Astrocyte of the spinal cord (primary cell): ENCODE data around the gene PXT1.
"Not testable (repeated sequence)": the region's sequence is repeated elsewhere in the genome, so short reads cannot be mapped to it uniquely, and the experiment has no call there.

Source experiments
- DNase-seq: peaks from one replicate; pipeline ENCODE4 v3.0.0; 2011; ENCODE audit warnings: low read depth, low spot score
- H3K4me3 ChIP-seq: 2 replicates; pipeline ENCODE4 v1.5.1; 2011; ENCODE audit warnings: low read depth, mild to moderate bottlenecking, low read length, moderate library complexity
- CTCF ChIP-seq: IDR thresholded peaks from 2 replicates; pipeline ENCODE4 v1.5.1; 2012; ENCODE audit warnings: low read depth, mild to moderate bottlenecking, low read length, inconsistent platforms
- in situ Hi-C: cut with HindIII; loops from 2 replicates; pipeline ENCODE4 v1.10.0; 2017; ENCODE audit warnings: low sequenced_read_pairs

The PXT1 gene

GRCh38 chr6:36367743-36368142 is 74.9 kb downstream of the PXT1 start:
- no peak for DNase-seq
- no peak overlapping the region for H3K4me3 ChIP-seq
- TF ChIP-seq CTCF, result no peak
- in situ Hi-C loops, result no loop called here

DNA sequence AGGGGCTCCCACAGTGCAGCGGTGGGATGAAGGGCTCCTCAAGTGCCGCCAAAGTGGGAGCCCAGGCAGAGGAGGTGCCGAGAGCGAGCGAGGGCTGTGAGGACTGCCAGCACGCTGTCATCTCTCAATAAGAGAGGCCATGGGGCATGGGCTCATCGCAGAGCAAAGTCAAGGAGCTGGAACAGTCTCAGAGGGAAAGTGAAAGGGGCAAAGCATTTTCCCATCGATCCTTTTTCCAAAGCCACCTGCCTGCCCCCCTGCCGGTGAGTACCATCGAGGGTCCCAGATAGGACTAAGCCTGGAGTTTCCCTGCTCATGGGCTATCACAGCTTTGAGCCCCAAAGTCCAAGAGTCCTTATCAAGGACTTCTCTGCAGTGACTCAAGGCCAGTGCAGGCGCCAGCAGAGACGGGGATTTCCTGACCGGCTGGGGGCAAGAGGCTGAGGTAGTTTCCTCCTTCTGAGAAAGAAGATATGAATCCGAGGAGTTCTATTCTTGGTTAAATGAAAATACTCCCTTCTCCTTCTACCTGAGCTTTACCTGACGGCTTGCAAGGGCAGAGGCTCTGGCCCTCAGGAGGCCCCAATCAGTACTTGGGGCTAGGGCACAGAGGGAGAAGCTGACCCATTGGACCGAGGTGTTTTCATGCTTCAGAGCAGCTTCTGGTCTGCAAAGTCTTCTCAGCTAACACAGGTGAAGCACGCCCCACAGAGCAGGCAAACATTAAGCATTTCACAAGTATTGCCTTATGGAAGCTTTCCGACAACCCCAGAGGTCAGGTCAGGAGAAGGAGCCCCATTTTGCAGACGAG is 77.8 kb downstream of the PXT1 start:
- in situ Hi-C loops, result no loop called here
- no peak for TF ChIP-seq CTCF
- no peak for DNase-seq
- H3K4me3 ChIP-seq, result no peak overlapping the region

DNA sequence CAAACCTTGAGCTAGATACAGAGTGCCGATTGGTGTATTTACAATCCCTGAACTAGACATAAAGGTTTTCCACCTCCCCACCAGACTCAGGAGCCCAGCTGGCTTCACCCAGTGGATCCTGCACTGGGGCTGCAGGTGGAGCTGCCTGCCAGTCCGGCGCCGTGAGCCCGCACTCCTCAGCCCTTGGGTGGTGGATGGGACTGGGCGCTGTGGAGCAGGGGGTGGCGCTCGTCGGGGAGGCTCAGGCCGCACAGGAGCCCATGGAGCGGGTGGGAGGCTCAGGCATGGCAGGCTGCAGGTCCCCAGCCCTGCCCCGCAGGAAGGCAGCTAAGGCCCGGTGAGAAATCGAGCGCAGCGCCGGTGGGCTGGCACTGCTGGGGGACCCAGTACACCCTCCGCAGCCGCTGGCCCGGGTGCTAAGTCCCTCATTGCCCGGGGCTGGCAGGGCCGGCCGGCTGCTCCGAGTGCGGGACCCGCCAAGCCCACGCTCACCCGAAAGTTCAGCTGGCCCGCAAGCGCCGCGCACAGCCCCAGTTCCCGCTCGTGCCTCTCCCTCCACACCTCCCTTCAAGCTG is 78.5 kb downstream of the PXT1 start:
- in situ Hi-C loops, DNase-seq, H3K4me3 ChIP-seq: not testable (repeated sequence)

DNA sequence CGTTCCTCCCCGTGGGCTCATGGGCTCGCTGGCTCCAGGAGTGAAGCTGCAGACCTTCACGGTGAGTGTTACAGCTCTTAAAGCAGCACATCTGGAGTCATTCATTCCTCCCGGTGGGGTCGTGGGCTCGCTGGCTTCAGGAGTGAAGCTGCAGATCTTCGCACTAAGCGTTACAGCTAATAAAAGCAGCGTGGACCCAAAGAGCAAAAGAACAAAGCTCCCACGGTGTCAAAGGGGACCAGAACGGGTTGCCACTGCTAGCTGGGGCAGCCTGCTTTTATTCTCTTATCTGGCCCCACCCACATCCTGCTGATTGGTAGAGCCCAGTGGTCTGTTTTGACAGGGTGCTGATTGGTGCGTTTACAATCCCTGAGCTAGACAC is 79.3 kb downstream of the PXT1 start:
- DNase-seq, H3K4me3 ChIP-seq, in situ Hi-C loops: not testable (repeated sequence)

DNA sequence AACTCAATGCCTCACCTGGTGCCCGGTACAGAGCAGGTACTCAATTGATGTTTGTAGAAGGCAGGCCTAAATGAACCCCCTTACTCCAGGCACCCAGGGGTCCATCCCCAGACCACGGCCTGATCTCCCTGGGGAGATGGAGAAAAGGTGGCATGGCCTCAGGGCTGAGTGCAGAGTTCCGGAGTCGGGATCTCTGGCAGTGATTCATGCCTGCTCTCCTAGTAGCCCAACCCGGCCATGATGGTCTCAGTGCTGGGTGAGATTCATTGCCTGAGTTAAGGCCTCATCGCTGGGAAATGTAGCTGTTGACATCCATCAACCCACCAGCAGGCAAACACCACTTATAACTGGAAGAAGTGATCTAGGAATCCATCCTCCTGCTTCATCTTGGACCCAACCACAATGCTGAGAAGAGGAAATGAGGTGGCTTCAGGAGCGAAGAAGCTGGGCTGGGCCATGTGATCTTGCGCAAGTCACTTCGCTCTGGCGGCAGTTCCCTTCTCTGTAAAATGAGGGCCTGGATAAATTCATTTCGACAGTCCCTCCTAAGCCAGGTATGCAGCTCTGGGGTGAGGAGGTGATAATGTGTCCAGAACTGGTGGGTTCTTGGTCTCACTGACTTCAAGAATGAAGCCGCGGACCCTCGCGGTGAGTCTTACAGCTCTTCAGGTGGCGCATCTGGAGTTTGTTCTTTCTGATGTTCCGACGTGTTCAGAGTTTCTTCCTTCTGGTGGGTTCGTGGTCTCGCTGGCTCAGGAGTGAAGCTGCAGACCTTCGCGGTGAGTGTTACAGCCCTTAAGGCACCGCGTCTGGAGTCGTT is 79.9 kb downstream of the PXT1 start:
- in situ Hi-C loops, result no loop called here
- no peak overlapping the region for H3K4me3 ChIP-seq
- no peak for TF ChIP-seq CTCF
- DNase-seq, result no peak

DNA sequence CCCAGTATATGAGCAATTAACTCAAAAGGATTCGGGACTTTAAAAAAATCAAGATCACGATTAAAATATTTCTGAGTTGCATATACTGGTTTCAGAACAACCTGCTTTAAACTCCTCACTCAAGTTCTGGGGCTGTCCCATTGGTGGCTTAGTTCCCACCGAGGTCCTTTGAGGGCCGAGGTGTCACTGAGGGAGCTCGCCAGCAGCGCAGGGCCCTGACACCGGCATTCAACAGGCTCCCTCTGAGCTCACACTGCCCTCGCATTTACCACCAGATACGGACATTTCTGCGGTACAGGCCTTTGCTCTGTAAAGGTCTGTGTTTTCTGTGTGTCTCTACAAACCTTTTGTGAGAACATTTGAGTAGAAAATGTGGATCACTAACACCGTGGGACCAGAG is 81.6 kb downstream of the PXT1 start:
- in situ Hi-C loops, result no loop called here

More for the DNA sequence above, 81.6 kb downstream of the PXT1 start:
- H3K4me3 ChIP-seq, result no peak overlapping the region
- no peak for DNase-seq
- no peak for TF ChIP-seq CTCF
